H9 (cell line): Measurements from ENCODE around the gene BLTP3B. TPM values are rescaled to one million over a fixed set of nuclear protein-coding genes. Genes with fewer than 3 reads are reported as not detected.

Experiments
- DNase-seq: peaks from one replicate; pipeline ENCODE4 v3.0.0-alpha.2; 2017
- H2AFZ ChIP-seq: one replicate; pipeline ENCODE4 v1.6.1; 2013; ENCODE audit warnings: mild to moderate bottlenecking, low read length, control low read depth, moderate library complexity
- H2AK5ac ChIP-seq: 2 replicates; pipeline ENCODE4 v1.6.1; 2013; ENCODE audit warnings: low read length, control low read depth, mixed read lengths; ENCODE audit not compliant: insufficient read length
- H2BK120ac ChIP-seq: one replicate; pipeline ENCODE4 v1.6.1; 2013; ENCODE audit warnings: low read depth, mild to moderate bottlenecking, low read length, control low read depth, inconsistent platforms; ENCODE audit not compliant: poor library complexity, severe bottlenecking
- H2BK12ac ChIP-seq: 2 replicates; pipeline ENCODE4 v1.6.1; 2013; ENCODE audit warnings: low read length, control low read depth, mixed read lengths, low read depth; ENCODE audit not compliant: insufficient read length
- H2BK15ac ChIP-seq: 2 replicates; pipeline ENCODE4 v1.6.1; 2013; ENCODE audit warnings: low read depth, low read length, control low read depth
- H2BK20ac ChIP-seq: one replicate; pipeline ENCODE4 v1.6.1; 2013; ENCODE audit warnings: low read depth, mild to moderate bottlenecking, low read length, control low read depth, inconsistent platforms; ENCODE audit not compliant: poor library complexity, severe bottlenecking
- H2BK5ac ChIP-seq: 2 replicates; pipeline ENCODE4 v1.6.1; 2013; ENCODE audit warnings: low read length, control low read depth, mixed read lengths; ENCODE audit not compliant: insufficient read length
- H3K14ac ChIP-seq: 2 replicates; pipeline ENCODE4 v1.6.1; 2013; ENCODE audit warnings: low read length, control low read depth; ENCODE audit not compliant: insufficient read depth
- H3K18ac ChIP-seq: 2 replicates; pipeline ENCODE4 v1.6.1; 2013; ENCODE audit warnings: low read depth, mild to moderate bottlenecking, mixed read lengths, low read length, control low read depth; ENCODE audit not compliant: insufficient read length
- H3K23ac ChIP-seq: 2 replicates; pipeline ENCODE4 v1.6.1; 2013; ENCODE audit warnings: low read length, control low read depth, mixed read lengths, low read depth; ENCODE audit not compliant: insufficient read length
- H3K23me2 ChIP-seq: 2 replicates; pipeline ENCODE4 v1.6.1; 2013; ENCODE audit warnings: low read depth, mild to moderate bottlenecking, mixed read lengths, low read length, control low read depth; ENCODE audit not compliant: insufficient read length, poor library complexity, severe bottlenecking
- H3K27ac ChIP-seq: 2 replicates; pipeline ENCODE4 v1.5.1; 2013; ENCODE audit warnings: low read length, control low read depth, mixed read lengths, low read depth; ENCODE audit not compliant: insufficient read length
- H3K27me3 ChIP-seq: 2 replicates; pipeline ENCODE4 v1.6.1; 2013; ENCODE audit warnings: low read length, control low read depth, inconsistent platforms; ENCODE audit not compliant: insufficient read depth
- H3K4ac ChIP-seq: 2 replicates; pipeline ENCODE4 v1.6.1; 2013; ENCODE audit warnings: low read depth, mild to moderate bottlenecking, control low read depth, inconsistent platforms, low read length, moderate library complexity
- H3K4me1 ChIP-seq: 2 replicates; pipeline ENCODE4 v1.6.1; 2013; ENCODE audit warnings: low read length, control low read depth, inconsistent platforms; ENCODE audit not compliant: insufficient read depth
- H3K4me2 ChIP-seq: 2 replicates; pipeline ENCODE4 v1.6.1; 2013; ENCODE audit warnings: low read length, control low read depth, mixed read lengths; ENCODE audit not compliant: insufficient read length, insufficient read depth
- H3K56ac ChIP-seq: 2 replicates; pipeline ENCODE4 v1.6.1; 2013; ENCODE audit warnings: low read depth, mild to moderate bottlenecking, mixed read lengths, low read length, control low read depth; ENCODE audit not compliant: insufficient read length
- H3K79me1 ChIP-seq: 2 replicates; pipeline ENCODE4 v1.6.1; 2013; ENCODE audit warnings: low read depth, mild to moderate bottlenecking, moderate library complexity, low read length, control low read depth, inconsistent platforms; ENCODE audit not compliant: insufficient read depth, poor library complexity, severe bottlenecking
- H3K79me2 ChIP-seq: 2 replicates; pipeline ENCODE4 v1.6.1; 2013; ENCODE audit warnings: low read length, control low read depth, inconsistent platforms; ENCODE audit not compliant: insufficient read depth
- H3K9ac ChIP-seq: 2 replicates; pipeline ENCODE4 v1.6.1; 2013; ENCODE audit warnings: low read length, control low read depth, mixed read lengths; ENCODE audit not compliant: insufficient read length; ENCODE audit errors: extremely low read depth
- H3K9me3 ChIP-seq: one replicate; pipeline ENCODE4 v1.6.1; 2013; ENCODE audit warnings: low read depth, low read length, inconsistent platforms; ENCODE audit not compliant: control insufficient read depth
- H3T11ph ChIP-seq: one replicate; pipeline ENCODE4 v1.6.1; 2013; ENCODE audit warnings: mild to moderate bottlenecking, low read length, control low read depth, inconsistent platforms
- H4K20me1 ChIP-seq: one replicate; pipeline ENCODE4 v1.6.1; 2013; ENCODE audit not compliant: control insufficient read depth, insufficient read length, insufficient read depth
- H4K5ac ChIP-seq: 2 replicates; pipeline ENCODE4 v1.6.1; 2013; ENCODE audit warnings: low read depth, mild to moderate bottlenecking, mixed read lengths, low read length, control low read depth; ENCODE audit not compliant: insufficient read length
- H4K8ac ChIP-seq: replicated peaks from 2 replicates; pipeline ENCODE4 v1.6.1; 2013; ENCODE audit warnings: low read length, control low read depth, mixed read lengths, low read depth; ENCODE audit not compliant: insufficient read length
- H4K91ac ChIP-seq: 2 replicates; pipeline ENCODE4 v1.6.1; 2013; ENCODE audit warnings: low read depth, mild to moderate bottlenecking, moderate library complexity, mixed read lengths, low read length, control low read depth; ENCODE audit not compliant: insufficient read length
- H3K27ac Mint-ChIP-seq, 3 experiments: 2 replicates in 2 of 3; 3 replicates in 1 of 3; pipeline ENCODE4 v1.8.0; 2020 to 2021; ENCODE audit warnings: mixed read lengths in 3 of 3, mild to moderate bottlenecking in 1 of 3, moderate library complexity in 1 of 3
- H3K27me3 Mint-ChIP-seq: 2 replicates; pipeline ENCODE4 v1.8.0; 2021; ENCODE audit warnings: low read depth, mild to moderate bottlenecking, moderate library complexity, mixed read lengths
- H3K36me3 Mint-ChIP-seq, 3 experiments: 2 replicates in 2 of 3; 3 replicates in 1 of 3; pipeline ENCODE4 v1.8.0; 2020 to 2021; ENCODE audit warnings: low read depth in 3 of 3, mixed read lengths in 3 of 3; ENCODE audit not compliant: insufficient read depth in 1 of 3
- H3K4me1 Mint-ChIP-seq, 2 experiments: 2 replicates each; pipeline ENCODE4 v1.8.0; 2020; ENCODE audit warnings: mixed read lengths in 2 of 2
- H3K4me3 Mint-ChIP-seq, 2 experiments: 2 replicates in 1 of 2; 3 replicates in 1 of 2; pipeline ENCODE4 v1.8.0; 2020 to 2021; ENCODE audit warnings: mild to moderate bottlenecking in 2 of 2, mixed read lengths in 2 of 2, moderate library complexity in 1 of 2
- H3K9me3 Mint-ChIP-seq, 2 experiments: 2 replicates in 1 of 2; 3 replicates in 1 of 2; pipeline ENCODE4 v1.8.0; 2020; ENCODE audit warnings: mild to moderate bottlenecking in 2 of 2, mixed read lengths in 2 of 2, moderate library complexity in 1 of 2
- WGBS: extraction: QIAGEN DNeasy Blood & Tissue Kit; methylation state at CpG from one replicate; pipeline ENCODE4 v1.1.7; 2013; ENCODE audit warnings: missing lambda C conversion rate, low lambda C conversion rate, mixed read lengths; ENCODE audit not compliant: insufficient read length; ENCODE audit errors: extremely low coverage; 5-methylcytosine and 5-hydroxymethylcytosine counted together
- total RNA-seq: library from RNA; stranded (reverse); gene quantifications from 2 replicates; pipeline ENCODE4 v1.2.1, GENCODE V29; 2021
- TF ChIP-seq, protein P1 (sequence below): fragments of 200-600 bp; sonication (generic); conservative IDR thresholded peaks from 3 replicates; pipeline ENCODE4 v1.8.0; 2021; ENCODE audit warnings: antibody characterized with exemption, mild to moderate bottlenecking

Gene BLTP3B
- total RNA-seq, 1 experiment from 2014 or later, result 20.7 TPM

DNA sequence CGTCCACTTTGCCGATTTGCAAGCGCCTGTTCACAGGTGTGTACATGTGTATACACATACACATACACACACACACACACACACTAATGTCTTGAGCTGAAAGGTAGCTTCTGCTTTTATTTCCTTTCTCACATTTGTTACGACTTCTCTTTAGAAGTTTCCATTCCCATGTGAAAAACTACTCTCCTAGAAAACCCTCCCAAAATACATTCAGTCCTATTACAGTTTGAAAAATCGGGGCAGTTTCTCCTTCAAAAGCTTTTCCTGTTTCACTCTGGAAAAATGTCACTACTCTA is 3.9 kb downstream of the BLTP3B start:
- no peak overlapping the region for H3K4me2 ChIP-seq

More for the DNA sequence above, 3.9 kb downstream of the BLTP3B start:
- Histone ChIP-seq H3T11ph (no peak overlapping the region), H3K18ac (no peak overlapping the region), H3K9ac (no peak overlapping the region), H2BK120ac (no peak overlapping the region), H3K23me2 (peaks cover 6% of the 10 kb centered on the region), H3K79me1 (no peaks in the 10 kb centered on the region), H3K4me1 (no peaks in the 10 kb centered on the region), H2BK15ac (no peak overlapping the region), H3K9me3 (no peaks in the 10 kb centered on the region), H3K79me2 (peaks cover 8% of the 10 kb centered on the region; the same call in 1 of the 2 replicates), H2BK20ac (no peak overlapping the region), H4K91ac (no peak overlapping the region), H3K14ac (no peak overlapping the region), H3K27ac (no peak overlapping the region), H3K56ac (no peak overlapping the region), H4K5ac (no peak overlapping the region), H3K4ac (no peak overlapping the region), H2AFZ (no peak overlapping the region), H3K27me3 (no peaks in the 10 kb centered on the region), H3K23ac (no peak overlapping the region), H2BK12ac (no peak overlapping the region), H2AK5ac (no peak overlapping the region), H2BK5ac (no peak overlapping the region), H4K20me1 (no peaks in the 10 kb centered on the region), H4K8ac (no peak overlapping the region)
- Mint-ChIP-seq H3K27me3 (no peaks in the 10 kb centered on the region), H3K4me1 (peaks cover 28 to 38% of the 10 kb centered on the region in 2 experiments), H3K4me3 (no peak overlapping the region), H3K36me3 (peaks cover 0 to 4% (median 0%) of the 10 kb centered on the region in 3 experiments; a peak in 2 of 7 replicates), H3K27ac (no peak overlapping the region; a peak in 1 of 7 replicates), H3K9me3 (no peaks in the 10 kb centered on the region; a peak in 1 of 5 replicates)
- TF ChIP-seq, protein P1, sequence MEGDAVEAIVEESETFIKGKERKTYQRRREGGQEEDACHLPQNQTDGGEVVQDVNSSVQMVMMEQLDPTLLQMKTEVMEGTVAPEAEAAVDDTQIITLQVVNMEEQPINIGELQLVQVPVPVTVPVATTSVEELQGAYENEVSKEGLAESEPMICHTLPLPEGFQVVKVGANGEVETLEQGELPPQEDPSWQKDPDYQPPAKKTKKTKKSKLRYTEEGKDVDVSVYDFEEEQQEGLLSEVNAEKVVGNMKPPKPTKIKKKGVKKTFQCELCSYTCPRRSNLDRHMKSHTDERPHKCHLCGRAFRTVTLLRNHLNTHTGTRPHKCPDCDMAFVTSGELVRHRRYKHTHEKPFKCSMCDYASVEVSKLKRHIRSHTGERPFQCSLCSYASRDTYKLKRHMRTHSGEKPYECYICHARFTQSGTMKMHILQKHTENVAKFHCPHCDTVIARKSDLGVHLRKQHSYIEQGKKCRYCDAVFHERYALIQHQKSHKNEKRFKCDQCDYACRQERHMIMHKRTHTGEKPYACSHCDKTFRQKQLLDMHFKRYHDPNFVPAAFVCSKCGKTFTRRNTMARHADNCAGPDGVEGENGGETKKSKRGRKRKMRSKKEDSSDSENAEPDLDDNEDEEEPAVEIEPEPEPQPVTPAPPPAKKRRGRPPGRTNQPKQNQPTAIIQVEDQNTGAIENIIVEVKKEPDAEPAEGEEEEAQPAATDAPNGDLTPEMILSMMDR, result no peak
- WGBS, result no CpG with 5 or more reads among the region's 5 CpGs
- no peak for DNase-seq
